Cardiac muscle cell (in vitro differentiated cells and primary cell): ENCODE measurements around the gene FAM53B. TPM values are rescaled to one million over a fixed set of nuclear protein-coding genes. Genes with fewer than 3 reads are reported as not detected.

Experiments
- DNase-seq, 2 donors: peaks; one replicate each; pipeline versions ENCODE4 v3.0.0 to v3.0.0-alpha.2; 2010 to 2017; ENCODE audit warnings: low read depth in 1 of 2, low spot score in 1 of 2
- H3K27ac ChIP-seq: fragments of 200-600 bp; sonication (generic); 2 replicates; pipeline ENCODE4 v1.5.1; 2016
- H3K27me3 ChIP-seq: fragments of 200-600 bp; sonication (generic); 2 replicates; pipeline ENCODE4 v1.6.0; 2016; ENCODE audit warnings: control low read depth
- H3K36me3 ChIP-seq: fragments of 200-600 bp; sonication (generic); 2 replicates; pipeline ENCODE4 v1.5.1; 2016; ENCODE audit warnings: control low read depth
- H3K4me1 ChIP-seq: fragments of 200-600 bp; sonication (generic); 2 replicates; pipeline ENCODE4 v1.8.1; 2017; ENCODE audit warnings: low read depth, mild to moderate bottlenecking, mixed run types
- H3K4me3 ChIP-seq: fragments of 200-600 bp; sonication (generic); 2 replicates; pipeline ENCODE4 v1.5.1; 2016; ENCODE audit warnings: mild to moderate bottlenecking
- H3K9me3 ChIP-seq: fragments of 200-600 bp; sonication (generic); 2 replicates; pipeline ENCODE4 v1.5.1; 2017; ENCODE audit warnings: low read depth, mild to moderate bottlenecking, control low read depth
- polyA plus RNA-seq: library from polyadenylated mRNA; unstranded; fragments of >200 nt; fragmentation: Nextera tagmentation; extraction: Ambion mirVana; gene quantifications from 2 replicates; pipeline ENCODE4 v1.2.1, GENCODE V29; 2016
- total RNA-seq: library from RNA; depleted of rRNA; stranded (reverse); fragments of >200 nt; gene quantifications from 2 replicates; pipeline ENCODE4 v1.2.3, GENCODE V29; 2016
- TF ChIP-seq, protein P1 (sequence below): IDR thresholded peaks from 2 replicates; pipeline ENCODE4 v1.5.1; 2012; ENCODE audit warnings: low read depth, mild to moderate bottlenecking, low read length

The FAM53B gene
- total and polyA plus RNA-seq, 2 experiments from 2014 or later = 10.2 to 34.8 TPM

DNA sequence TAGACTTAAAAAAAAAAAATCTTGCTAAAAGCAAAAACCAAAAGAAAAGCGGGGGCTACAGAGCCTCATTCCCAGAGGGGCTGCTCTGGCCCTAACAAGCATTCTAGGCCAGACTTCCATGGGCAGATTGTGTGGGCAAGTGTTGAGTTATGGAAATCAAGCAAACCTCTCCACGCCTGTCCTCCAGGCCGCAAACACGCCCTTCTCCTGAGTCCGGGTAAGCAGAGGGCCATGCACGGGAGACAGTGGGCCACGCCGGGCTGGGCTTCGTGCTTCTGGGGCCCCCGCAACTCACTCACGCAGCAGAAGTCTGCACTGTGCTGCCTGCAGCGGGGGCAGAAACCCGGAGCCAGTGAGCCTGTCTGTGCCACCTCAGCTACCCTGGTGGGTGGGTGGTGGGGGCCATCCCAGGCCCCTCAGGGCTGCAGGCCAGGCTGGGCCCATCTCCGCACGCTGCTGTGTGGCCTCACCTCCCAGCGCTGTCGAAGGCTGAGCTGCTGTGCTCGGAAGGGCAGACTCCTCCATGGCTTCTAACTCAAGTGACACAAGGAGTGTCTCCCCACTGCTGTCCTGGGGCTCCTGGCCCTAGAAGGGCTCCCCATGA lies 125.6 kb downstream of the FAM53B start:
- Histone ChIP-seq H3K4me3 (no peak overlapping the region), H3K9me3 (no peaks in the 10 kb centered on the region), H3K27ac (no peak overlapping the region), H3K36me3 (no peaks in the 10 kb centered on the region), H3K4me1 (peaks cover 16% of the 10 kb centered on the region), H3K27me3 (no peaks in the 10 kb centered on the region)
- no peak for DNase-seq
- TF ChIP-seq, protein P1, sequence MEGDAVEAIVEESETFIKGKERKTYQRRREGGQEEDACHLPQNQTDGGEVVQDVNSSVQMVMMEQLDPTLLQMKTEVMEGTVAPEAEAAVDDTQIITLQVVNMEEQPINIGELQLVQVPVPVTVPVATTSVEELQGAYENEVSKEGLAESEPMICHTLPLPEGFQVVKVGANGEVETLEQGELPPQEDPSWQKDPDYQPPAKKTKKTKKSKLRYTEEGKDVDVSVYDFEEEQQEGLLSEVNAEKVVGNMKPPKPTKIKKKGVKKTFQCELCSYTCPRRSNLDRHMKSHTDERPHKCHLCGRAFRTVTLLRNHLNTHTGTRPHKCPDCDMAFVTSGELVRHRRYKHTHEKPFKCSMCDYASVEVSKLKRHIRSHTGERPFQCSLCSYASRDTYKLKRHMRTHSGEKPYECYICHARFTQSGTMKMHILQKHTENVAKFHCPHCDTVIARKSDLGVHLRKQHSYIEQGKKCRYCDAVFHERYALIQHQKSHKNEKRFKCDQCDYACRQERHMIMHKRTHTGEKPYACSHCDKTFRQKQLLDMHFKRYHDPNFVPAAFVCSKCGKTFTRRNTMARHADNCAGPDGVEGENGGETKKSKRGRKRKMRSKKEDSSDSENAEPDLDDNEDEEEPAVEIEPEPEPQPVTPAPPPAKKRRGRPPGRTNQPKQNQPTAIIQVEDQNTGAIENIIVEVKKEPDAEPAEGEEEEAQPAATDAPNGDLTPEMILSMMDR = no peak

GRCh38 chr10:124616836-124617130 lies 127.4 kb downstream of the FAM53B start:
- H3K4me3 ChIP-seq = no peak overlapping the region
- TF ChIP-seq, protein P1 = no peak
- no peak overlapping the region for H3K27ac ChIP-seq
- H3K4me1 ChIP-seq = peaks cover 11% of the 10 kb centered on the region
- H3K36me3 ChIP-seq = no peaks in the 10 kb centered on the region
- H3K9me3 ChIP-seq = no peaks in the 10 kb centered on the region
- DNase-seq = no peak
- no peaks in the 10 kb centered on the region for H3K27me3 ChIP-seq

DNA sequence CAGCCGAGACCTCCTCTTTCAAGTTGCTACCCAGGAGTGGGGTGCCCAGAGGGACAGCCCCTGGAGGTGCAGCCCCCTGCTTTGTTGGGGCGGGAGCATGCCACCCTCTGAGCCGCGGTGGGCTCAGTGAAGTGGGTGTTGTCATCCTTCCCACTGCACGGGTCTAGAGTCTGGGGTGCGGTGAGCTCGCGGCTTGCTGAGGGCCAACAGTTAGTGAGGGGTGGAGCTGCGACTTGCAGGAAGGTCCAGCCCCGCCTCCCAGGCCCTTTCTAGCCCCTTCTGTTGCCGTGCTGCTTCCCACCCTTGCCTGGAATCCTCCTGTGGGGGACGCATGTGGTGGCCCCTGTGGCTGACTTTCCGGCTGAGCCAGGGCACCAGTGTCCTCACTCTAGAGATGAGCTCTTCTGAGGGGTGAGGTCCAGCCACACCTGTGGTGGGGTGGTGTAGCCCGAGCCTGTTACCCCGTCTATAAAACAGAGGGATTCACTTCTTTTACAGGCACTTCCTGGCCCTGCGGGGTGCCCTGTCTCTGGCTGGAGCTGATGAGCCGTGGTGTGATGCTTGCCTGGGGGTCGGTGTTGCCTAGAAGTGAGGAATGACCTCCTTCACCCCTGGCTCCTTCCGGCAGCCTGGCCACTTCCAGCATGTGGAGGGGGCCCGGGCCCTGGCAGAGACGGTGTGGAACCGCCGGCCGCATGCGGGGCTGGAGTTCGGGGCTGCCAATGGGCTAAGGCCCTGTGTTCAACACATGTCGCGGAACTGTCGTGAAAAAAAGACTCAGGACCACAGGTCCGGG lies 127.9 kb downstream of the FAM53B start:
- TF ChIP-seq, protein P1 = no peak
- no peak overlapping the region for H3K4me3 ChIP-seq
- H3K27me3 ChIP-seq = no peaks in the 10 kb centered on the region
- no peak overlapping the region for H3K27ac ChIP-seq
- peaks cover 5% of the 10 kb centered on the region for H3K4me1 ChIP-seq
- H3K9me3 ChIP-seq = no peaks in the 10 kb centered on the region
- H3K36me3 ChIP-seq = no peaks in the 10 kb centered on the region
- DNase-seq = no peak

- peaks cover 5% of the 10 kb centered on the region for H3K4me1 ChIP-seq
- no peak overlapping the region for H3K27ac ChIP-seq
- TF ChIP-seq, protein P1 = no peak
- no peak overlapping the region for H3K4me3 ChIP-seq
- no peaks in the 10 kb centered on the region for H3K9me3 ChIP-seq
- no peak for DNase-seq
- no peaks in the 10 kb centered on the region for H3K27me3 ChIP-seq
- H3K36me3 ChIP-seq = no peaks in the 10 kb centered on the region
Observed at GRCh38 chr10:124615259-124615658, 128.9 kb downstream of the FAM53B start.

DNA sequence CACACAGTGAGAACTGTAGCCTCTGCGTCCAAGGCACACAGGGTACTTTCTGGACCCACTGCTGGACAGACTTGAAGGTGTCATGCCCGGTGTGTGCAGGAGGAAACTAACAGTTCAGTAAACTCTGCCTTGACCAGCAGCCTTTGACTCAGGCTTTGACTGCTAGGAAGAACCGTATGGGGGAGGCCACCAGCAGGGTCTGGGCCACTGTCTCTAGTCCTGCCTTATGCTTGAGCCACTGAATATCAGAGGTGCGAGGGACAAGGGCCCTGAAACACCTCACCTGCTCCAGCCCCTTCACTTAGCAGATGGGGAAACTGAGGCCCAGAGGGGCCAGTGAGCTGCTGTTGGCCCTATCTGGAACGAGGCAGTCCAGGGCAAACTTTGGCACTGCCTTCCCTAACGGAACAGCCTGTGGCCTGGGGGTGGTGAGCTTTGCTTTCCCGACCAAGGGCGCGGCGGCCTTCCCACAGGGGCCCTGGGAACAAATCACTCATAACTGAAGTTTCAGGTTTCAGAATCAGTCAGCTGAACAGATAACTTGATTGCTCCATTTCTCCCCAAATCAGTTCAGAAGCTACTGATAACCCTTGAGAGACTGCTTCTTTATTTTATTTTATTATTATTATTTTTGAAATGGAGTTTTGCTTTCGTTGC lies 130.0 kb downstream of the FAM53B start:
- Histone ChIP-seq H3K9me3 (no peaks in the 10 kb centered on the region), H3K4me3 (no peak overlapping the region), H3K27me3 (no peaks in the 10 kb centered on the region), H3K4me1 (peaks cover 5% of the 10 kb centered on the region), H3K36me3 (no peaks in the 10 kb centered on the region), H3K27ac (no peak overlapping the region)
- DNase-seq = no peak
- TF ChIP-seq, protein P1 = no peak
